ENCODE data around the gene JARID2.

JARID2 gene

GRCh38 chr6:15533379-15534026, 287.6 kb downstream of the JARID2 start:
- Histone ChIP-seq H3K27ac (ENCODE audit: low read length) (no peak overlapping the region), H3K79me2 (ENCODE audit: low read length) (no peaks in the 10 kb centered on the region), H3K9me2 (replicated peaks; ENCODE audit: insufficient read depth, low read length) (no peaks in the 10 kb centered on the region), H3K27me3 (replicated peaks; ENCODE audit: insufficient read depth, low read length) (no peaks in the 10 kb centered on the region), H3K4me3 (ENCODE audit: low read length) (no peak overlapping the region), H3K9me3 (replicated peaks; ENCODE audit: insufficient read depth, low read length) (no peaks in the 10 kb centered on the region), H3K9ac (ENCODE audit: low read length) (no peak overlapping the region), H3K4me2 (ENCODE audit: low read depth, low read length) (no peak overlapping the region), H3F3A (ENCODE audit: insufficient read depth, low read length) (no peaks in the 10 kb centered on the region), H3K36me3 (replicated peaks; ENCODE audit: insufficient read depth, low read length) (no peaks in the 10 kb centered on the region), H3K4me1 (ENCODE audit: low read length) (no peaks in the 10 kb centered on the region), H4K20me1 (ENCODE audit: insufficient read depth, low read length) (no peaks in the 10 kb centered on the region), H2AFZ (ENCODE audit: low read length) (no peak overlapping the region)
- TF ChIP-seq EZH2 (optimal IDR thresholded peaks at IDR 0.05; ENCODE audit: low read depth, low read length) (no peak), CTCF (IDR thresholded peaks at IDR 0.05; ENCODE audit: low read length) (no peak), EZH2phosphoT487 (IDR thresholded peaks at IDR 0.05; ENCODE audit: low read length) (no peak)
- no peak for DNase-seq

- no peak overlapping the region for H3K4me2 ChIP-seq (ENCODE audit: low read depth, low read length)
- H3K9me2 ChIP-seq (replicated peaks; ENCODE audit: insufficient read depth, low read length) = no peaks in the 10 kb centered on the region
- H4K20me1 ChIP-seq (ENCODE audit: insufficient read depth, low read length) = no peaks in the 10 kb centered on the region
- no peak overlapping the region for H2AFZ ChIP-seq (ENCODE audit: low read length)
- no peak for DNase-seq
- no peaks in the 10 kb centered on the region for H3F3A ChIP-seq (ENCODE audit: insufficient read depth, low read length)
- no peak overlapping the region for H3K9ac ChIP-seq (ENCODE audit: low read length)
- H3K4me1 ChIP-seq (ENCODE audit: low read length) = no peaks in the 10 kb centered on the region
- H3K9me3 ChIP-seq (replicated peaks; ENCODE audit: insufficient read depth, low read length) = no peaks in the 10 kb centered on the region
- peaks cover 6% of the 10 kb centered on the region; the same call in 1 of the 2 replicates for H3K79me2 ChIP-seq (ENCODE audit: low read length)
- H3K27ac ChIP-seq (ENCODE audit: low read length) = no peak overlapping the region
- H3K27me3 ChIP-seq (replicated peaks; ENCODE audit: insufficient read depth, low read length) = no peaks in the 10 kb centered on the region
- TF ChIP-seq EZH2phosphoT487 (IDR thresholded peaks at IDR 0.05; ENCODE audit: low read length) = no peak
- no peak for TF ChIP-seq CTCF (IDR thresholded peaks at IDR 0.05; ENCODE audit: low read length)
- no peak for TF ChIP-seq EZH2 (optimal IDR thresholded peaks at IDR 0.05; ENCODE audit: low read depth, low read length)
- H3K4me3 ChIP-seq (ENCODE audit: low read length) = no peak overlapping the region
- H3K36me3 ChIP-seq (replicated peaks; ENCODE audit: insufficient read depth, low read length) = no peaks in the 10 kb centered on the region
Observed at GRCh38 chr6:15534974-15535373, 289.1 kb downstream of the JARID2 start.

- DNase-seq = no peak
- Histone ChIP-seq H3K9me3 (replicated peaks; ENCODE audit: insufficient read depth, low read length) (no peaks in the 10 kb centered on the region), H3K79me2 (ENCODE audit: low read length) (peaks cover 6% of the 10 kb centered on the region; the same call in 1 of the 2 replicates), H3K9ac (ENCODE audit: low read length) (no peak overlapping the region), H2AFZ (ENCODE audit: low read length) (no peak overlapping the region), H4K20me1 (ENCODE audit: insufficient read depth, low read length) (no peaks in the 10 kb centered on the region), H3K27ac (ENCODE audit: low read length) (no peak overlapping the region), H3K4me3 (ENCODE audit: low read length) (no peak overlapping the region), H3K9me2 (replicated peaks; ENCODE audit: insufficient read depth, low read length) (no peaks in the 10 kb centered on the region), H3F3A (ENCODE audit: insufficient read depth, low read length) (no peaks in the 10 kb centered on the region), H3K36me3 (replicated peaks; ENCODE audit: insufficient read depth, low read length) (no peaks in the 10 kb centered on the region), H3K4me2 (ENCODE audit: low read depth, low read length) (no peak overlapping the region), H3K4me1 (ENCODE audit: low read length) (no peaks in the 10 kb centered on the region), H3K27me3 (replicated peaks; ENCODE audit: insufficient read depth, low read length) (no peaks in the 10 kb centered on the region)
- TF ChIP-seq CTCF (IDR thresholded peaks at IDR 0.05; ENCODE audit: low read length) (no peak), EZH2 (optimal IDR thresholded peaks at IDR 0.05; ENCODE audit: low read depth, low read length) (no peak), EZH2phosphoT487 (IDR thresholded peaks at IDR 0.05; ENCODE audit: low read length) (no peak)
Observed at GRCh38 chr6:15535495-15536197, 289.8 kb downstream of the JARID2 start.
